HG02884 (cell line): ENCODE measurements around the gene GAA.

Experiments used
- ATAC-seq: cut with Tn5 transposase; IDR thresholded peaks from one replicate; pipeline ENCODE4 v1.9.1; 2021; ENCODE audit warnings: mild to moderate bottlenecking, moderate library complexity; ENCODE audit not compliant: unreplicated experiment

GAA gene

GRCh38 chr17:80101011-80101945, at the start of gene GAA:
Gene GAA, plus strand, starts transcription at chr17:80101581. Its CDS starts 3,006 bp downstream, at chr17:80104587.
- no peak for ATAC-seq

GRCh38 chr17:80051681-80052080, 49.7 kb upstream of the GAA start:
- ATAC-seq, result no peak

- no peak for ATAC-seq
These were observed 48.3 kb upstream of the GAA start for GRCh38 chr17:80053102-80053501.

GRCh38 chr17:80055597-80055996, 45.8 kb upstream of the GAA start:
- ATAC-seq, result no peak

DNA sequence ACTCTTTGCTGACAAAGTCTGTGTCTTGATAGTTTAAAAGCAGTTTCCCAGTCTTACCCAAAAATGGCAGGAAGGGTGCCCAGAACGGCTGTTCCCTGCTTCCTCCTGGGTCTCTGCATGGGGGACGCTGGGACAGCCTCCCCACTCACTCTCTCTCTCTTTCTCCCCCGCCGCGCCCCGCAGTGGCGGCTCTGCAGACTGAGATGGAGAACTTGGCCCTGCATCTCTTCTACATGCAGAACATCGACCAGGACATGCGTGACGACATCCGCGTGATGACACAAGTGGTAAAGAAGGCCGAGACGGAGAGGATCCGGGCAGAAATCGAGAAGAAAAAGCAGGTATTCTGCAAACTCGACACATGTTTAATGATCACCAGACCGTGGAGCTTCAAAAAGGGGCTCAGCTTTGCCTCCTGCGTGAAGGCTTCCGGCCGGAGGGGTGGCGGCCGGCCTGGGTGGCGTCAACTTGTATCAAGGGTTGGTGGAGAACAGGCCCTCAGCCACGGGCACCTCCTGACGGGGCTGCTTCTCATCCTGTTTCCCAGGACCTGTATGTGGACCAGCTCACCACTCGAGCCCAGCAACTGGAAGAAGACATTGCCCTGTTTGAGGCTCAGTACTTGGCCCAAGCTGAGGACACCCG, 42.9 kb upstream of the GAA start:
- no peak for ATAC-seq

DNA sequence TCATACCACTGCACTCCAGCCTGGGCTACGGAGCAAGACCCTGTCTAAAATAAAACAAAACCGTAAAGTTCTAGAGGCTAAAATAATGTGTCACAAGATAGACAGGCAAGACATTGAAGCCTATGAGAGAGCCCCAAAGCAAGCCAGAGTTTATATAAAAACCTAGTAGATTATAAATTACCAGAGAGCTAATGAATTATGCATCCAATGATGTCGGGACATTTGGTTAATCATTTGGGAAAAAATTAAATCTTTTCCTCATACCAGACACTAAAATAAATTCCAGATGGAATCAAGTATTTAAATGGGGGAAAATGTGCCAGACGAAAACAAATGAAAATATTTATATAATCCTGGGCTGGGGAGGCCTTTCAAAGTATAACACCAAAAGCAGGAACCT, 40.7 kb upstream of the GAA start:
- ATAC-seq, result no peak

DNA sequence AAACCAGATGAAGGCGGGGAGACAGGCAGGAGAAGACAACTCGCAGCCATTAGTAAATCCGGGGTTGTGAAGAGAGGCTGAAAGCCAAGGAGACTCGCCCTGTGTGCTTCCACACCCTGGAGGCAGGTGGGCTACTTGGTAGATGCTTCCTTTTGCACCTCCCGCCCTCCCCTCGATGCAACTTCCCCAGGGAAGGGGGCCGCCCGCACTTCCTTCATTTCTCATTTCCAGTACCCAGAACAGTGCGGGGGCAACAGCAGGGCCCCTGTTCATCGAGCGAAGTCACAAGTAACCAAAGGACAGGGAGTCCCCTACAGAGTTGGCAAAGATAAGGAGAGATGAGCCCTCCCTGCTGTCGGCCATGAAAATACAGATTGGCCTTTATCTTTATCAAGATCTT, 40.0 kb upstream of the GAA start:
- no peak for ATAC-seq

DNA sequence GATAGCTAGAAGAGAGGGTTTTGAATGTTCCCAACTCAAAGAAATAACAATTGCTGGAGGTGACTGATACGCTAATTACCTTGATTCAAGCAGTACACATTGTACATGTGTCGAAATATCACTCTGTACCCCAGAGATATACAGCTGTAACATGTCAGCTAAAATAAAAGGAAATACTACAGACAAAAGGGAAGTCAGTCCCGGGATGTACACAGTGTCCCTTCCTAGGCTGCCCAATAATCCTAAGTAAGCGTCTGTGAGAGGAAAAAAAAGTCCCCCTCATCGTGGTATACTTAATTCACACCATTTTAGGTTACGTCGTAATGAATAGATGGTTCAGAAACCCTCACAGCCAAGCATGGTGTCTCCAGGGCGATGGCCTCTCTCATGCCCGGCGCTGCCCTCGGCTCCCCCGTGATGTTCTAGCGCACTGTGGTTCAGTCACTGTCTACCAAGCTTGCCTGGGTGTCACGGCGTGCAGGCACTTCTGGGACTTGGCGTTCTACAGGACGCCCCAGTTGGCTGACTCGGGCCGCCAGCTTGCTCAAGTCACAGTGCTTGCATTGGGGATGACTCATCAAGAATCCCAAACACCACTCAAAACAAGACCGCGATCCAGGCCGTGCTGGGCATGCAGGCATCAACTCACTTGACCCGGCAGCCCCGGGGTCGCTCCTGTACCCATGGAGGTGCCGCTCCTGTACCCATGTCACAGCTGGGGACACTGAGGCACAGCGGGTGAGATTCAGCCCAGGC, 37.4 kb upstream of the GAA start:
- ATAC-seq, result no peak

GRCh38 chr17:80064696-80065095, 36.7 kb upstream of the GAA start:
- no peak for ATAC-seq

GRCh38 chr17:80065478-80066170, 35.8 kb upstream of the GAA start:
- no peak for ATAC-seq

GRCh38 chr17:80067393-80067986, 33.9 kb upstream of the GAA start:
- no peak for ATAC-seq

DNA sequence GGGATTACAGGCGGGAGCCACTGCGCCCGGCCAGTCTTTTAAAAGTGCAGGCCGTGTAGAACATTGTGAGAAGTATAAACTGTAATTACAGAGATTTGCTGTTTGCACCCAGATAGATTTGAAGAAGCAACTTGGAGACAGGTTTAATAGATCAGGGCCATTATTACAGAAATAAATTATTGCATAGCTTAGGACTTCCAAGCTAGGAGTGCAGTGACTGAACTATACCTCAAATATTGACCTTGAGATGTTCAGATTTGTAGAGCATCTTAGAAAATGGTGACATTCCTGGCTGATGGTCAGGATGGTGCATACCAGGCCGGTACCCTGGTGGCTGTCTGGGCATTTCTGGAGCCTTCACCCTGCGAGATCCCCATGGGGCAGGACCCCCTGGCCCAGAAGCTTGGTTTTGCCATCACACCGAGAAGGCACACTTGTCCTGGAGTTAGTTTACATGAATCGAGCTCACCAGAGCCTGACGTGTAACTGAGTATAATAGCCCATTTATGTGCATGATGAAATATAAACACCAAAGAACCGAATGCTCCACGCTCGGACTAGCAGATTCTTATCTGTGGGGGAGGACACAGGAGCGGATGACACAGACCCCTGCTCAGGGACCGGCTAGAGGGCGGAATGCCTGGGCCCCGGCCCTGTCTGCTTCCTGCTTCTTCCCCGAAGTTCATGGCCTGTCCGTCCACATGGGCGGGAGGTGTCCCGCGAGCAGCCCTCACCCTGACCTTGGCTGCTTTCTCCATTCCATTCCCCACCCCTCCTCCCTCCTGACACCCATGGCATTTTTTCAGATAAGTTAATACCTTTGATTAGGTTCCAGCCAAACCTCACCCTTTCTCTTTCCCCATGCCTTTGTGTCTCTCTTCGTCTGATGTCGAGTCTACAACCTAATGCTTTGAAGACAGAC, 32.8 kb upstream of the GAA start:
- ATAC-seq, result no peak

GRCh38 chr17:80070375-80071115, 30.8 kb upstream of the GAA start:
- no peak for ATAC-seq

GRCh38 chr17:80071116-80071841, 30.1 kb upstream of the GAA start:
- ATAC-seq, result no peak

DNA sequence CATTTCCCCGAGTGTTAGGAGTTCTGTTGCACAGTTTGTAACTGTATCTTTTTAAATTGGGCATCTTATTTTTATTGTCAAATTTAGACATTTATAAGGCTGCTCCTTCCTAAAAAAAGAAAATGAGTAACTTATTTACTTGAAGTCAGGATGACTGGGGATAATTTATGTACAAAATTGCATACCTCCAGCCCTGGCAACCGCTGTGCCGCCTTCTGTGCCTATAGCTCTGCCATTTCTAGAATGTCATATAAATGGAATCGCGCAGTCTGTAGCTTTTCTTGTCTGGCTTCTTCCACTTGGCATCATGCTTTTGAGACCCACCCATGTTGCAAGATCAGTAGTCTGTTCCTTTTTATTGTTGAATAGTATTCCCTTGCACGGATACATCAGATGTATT, 29.0 kb upstream of the GAA start:
- ATAC-seq, result no peak

DNA sequence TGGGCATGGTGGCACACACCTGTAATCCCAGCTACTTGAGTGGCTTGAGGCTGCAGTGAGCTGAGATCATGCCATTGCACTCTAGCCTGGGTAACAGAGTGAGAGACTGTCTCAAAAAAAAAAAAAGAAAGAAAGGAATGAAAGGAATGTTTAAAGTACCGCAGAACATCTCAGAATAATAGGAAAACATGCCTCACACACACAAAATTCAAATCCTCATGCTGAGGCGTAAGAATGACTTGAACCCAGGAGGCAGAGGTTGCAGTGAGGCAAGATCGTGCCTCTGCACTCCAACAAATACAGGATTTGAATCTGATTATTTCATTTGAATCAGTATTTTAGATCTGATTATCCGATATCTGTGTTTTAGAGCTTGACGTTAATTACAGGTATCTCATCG, 21.3 kb upstream of the GAA start:
- ATAC-seq, result no peak

DNA sequence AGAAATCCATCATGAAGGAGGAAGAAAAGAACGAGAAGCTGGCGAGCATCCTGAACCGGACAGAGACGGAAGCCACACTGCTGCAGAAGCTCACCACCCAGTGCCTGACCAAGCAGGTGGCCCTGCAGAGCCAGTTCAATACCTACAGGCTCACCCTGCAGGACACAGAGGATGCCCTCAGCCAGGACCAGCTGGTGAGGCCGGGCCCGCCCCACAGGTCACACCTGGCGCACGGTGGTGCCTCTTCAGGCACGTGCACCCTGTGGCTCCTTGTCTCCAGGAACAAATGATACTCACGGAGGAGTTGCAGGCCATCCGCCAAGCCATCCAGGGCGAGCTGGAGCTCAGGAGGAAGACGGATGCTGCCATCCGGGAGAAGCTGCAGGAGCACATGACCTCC, 19.8 kb upstream of the GAA start:
- ATAC-seq, result no peak
